Activated gamma-delta T cell treated with anti-CD3 and anti-CD28 coated beads, Interleukin-2, amount 50 U/mL, for 16 hours (primary cell): ENCODE measurements around the gene ZNF212.

Experiments
- DNase-seq: peaks from one replicate; pipeline ENCODE4 v3.0.0-alpha.2; 2020; ENCODE audit warnings: low read depth

Gene ZNF212

DNA sequence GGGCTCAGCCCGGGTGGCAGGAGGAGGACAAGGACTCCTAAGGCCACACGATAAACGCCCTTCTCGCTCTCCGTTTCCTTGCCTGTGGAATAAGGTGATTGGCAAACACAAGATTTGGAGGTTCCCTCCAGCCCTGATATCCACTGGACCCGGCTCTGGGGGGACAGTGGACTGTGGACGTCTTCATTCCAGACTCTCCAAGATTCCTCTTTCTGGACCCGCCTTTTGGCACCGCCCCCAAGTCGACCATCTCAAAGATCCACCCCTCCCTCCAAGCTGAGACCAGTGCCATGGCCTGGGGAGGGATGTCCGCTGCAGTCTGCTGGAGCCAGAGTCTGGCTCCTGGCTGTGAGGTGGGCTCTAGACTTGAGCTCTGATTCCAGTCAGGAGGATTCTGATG, 46.2 kb downstream of the ZNF212 start:
- DNase-seq = no peak

DNA sequence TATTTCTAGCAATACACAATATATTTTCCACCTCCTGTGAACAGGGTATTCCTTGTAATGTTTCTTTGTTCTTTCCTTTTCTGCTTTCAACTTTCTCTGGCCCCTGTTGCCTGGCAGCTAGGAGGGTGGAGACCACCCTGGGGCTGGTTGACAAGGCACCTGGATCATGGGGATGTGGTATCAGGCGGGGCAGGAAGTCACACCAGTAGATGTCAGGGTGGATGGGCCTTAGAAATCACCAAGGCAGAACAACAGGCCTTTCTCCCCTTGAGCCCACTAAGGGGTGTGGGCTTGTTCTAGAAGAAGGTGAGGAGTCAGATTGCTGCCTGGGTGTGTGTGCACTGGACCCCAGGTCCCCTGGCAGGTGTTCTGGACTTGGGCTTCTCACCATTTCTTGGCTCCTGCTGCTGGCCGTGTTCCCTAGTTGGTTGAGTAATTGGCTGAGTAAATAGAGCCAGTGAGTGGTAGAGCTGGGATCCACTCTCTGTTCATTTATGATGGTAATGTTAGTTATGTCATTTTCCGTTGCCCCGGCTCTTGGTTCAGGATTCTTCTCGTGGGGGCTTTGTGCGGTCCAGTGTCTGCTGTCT, 47.5 kb downstream of the ZNF212 start:
- no peak for DNase-seq

DNA sequence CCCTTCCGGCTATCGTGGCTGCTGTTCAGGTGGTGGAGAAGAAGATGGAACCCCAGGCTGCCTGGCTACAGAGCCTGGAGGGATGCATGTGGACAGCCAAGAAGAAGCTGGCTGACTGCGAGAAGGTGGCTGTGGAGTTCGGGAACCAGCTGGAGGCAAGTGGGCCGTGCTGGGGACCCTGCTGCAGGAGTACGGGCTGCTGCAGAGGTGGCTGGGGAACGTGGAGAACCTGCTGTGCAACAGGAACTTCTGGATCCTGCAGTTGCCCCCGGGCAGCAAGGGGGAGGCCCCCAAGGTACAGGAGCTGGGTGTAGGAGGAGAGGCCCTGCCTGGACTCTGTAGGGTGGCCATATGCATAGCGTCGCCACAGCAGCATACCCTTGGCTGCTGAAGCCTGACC, 48.2 kb downstream of the ZNF212 start:
- no peak for DNase-seq

DNA sequence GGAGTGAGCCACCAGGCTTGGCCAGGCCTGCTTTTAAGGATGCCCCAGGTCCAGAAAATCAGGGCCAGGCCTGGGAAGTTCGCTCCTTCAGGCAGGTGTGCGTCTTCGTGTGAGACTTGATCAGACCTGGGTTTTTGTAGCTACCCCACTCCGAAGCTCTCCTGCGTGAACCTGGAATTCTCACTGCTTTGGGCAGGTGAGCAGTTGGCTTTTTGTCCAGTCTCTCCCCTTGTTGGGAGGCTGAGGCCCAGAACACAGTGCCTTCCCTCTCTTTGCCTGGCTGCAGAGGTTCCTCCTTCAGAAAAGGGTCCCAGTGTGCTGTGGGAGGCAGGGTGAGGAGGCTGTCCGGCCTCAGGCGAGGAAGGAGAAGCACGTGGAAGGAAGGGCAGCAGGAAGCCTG, 49.8 kb downstream of the ZNF212 start:
- DNase-seq = no peak

DNA sequence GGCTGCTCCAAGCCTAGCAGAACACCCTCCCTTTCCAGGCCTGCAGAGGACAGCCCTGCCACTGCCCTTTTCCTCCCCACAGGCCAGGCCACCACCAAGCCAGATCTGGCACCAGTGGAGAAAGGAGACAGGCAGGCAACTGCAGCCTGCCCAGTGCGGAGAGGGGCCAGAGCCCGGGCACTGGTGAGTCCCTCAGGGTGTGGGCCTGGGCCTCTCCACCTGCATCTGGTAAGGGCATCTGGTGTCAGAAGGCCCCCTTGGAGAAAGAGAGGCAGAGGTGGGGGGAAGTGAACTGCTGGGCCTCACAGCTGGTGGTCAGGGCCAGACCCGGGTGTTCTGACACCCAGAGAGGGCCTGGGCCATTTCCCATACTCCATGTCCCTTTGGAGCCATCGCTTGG, 50.4 kb downstream of the ZNF212 start:
- no peak for DNase-seq

DNA sequence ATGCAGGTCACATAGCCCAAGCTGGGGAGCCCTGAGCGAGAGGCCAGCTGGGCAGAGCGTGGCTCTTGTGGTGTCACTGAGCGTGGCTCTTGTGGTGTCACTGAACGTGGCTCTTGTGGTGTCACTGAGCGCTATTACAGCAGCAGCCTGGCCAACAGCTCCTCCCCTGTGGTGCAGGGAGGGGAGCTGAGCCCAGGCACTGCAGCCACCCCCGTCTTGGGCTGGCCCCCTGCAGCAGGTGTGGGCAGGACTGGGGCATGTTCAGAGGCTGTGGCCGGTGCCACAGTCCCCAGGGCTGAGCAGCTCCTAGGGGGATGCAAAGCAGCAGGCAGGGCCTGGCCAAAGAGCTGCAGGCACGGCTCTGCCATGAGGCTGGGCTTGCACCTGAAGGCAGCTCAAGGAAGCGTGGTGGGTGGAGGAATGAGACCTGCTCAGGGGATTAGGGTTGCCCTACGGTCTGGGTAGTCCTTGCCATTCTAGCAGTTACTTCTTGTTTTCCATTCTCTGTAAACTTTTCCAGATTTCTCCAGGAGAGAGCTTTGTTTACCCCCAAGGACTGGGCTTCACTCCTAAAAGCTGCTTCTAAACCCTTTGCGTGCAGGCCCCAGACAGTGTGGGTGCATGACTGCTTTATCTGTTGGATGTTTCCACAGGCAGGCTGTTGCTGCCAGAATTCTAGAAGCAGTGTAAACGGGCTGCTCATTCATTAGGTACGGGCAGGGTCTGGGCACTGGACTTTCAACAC, 51.8 kb downstream of the ZNF212 start:
- DNase-seq = no peak

DNA sequence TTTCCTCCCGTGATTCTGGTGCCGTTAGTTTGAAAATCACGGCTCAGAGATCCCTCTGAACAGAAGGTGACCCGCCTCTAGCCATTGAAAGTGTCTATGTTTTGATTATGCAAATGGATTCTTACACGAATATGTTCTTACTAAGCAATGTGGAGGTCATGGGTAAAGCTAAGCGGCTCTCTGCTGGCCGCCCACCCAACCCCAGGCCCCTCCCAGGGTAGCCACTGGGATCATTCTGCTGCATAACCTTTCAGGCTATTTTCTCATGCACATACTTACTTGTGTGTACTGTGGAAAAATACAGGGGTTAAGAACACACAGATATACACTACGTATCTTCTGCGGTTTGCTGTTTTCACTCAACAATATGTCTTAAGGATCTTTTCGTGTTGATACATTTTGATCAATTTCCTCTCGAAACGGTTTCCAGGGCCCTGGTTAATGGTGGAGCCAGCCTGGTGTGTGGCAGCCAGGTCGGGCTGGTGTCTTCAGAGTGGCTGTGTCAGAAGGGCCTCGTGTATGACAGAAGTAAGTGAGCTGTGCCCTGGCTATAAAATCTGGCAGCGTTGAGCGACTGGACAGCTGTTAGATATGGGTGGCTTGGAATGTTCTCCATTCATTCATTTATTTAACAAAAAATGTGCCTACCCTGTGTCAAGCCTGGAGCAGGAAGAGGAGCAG, 52.5 kb downstream of the ZNF212 start:
- no peak for DNase-seq

DNA sequence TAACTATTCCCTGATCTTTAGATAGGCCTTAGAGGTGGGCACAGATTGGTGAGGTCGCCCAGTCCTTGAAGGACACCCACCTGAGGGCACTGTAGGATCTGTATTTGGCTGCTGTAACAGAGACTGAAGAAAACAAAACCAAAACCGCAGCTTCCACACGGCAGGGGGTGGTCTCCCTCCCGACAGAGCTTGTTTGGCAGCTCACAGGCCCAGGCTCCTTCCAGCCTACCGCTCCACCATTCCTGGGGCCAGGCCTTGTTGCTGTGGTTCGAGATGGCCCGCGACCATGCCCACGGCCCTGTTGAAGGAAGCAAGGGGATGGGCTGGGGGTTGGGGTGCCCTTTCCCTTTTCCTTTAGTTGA, 53.0 kb downstream of the ZNF212 start:
- no peak for DNase-seq

DNA sequence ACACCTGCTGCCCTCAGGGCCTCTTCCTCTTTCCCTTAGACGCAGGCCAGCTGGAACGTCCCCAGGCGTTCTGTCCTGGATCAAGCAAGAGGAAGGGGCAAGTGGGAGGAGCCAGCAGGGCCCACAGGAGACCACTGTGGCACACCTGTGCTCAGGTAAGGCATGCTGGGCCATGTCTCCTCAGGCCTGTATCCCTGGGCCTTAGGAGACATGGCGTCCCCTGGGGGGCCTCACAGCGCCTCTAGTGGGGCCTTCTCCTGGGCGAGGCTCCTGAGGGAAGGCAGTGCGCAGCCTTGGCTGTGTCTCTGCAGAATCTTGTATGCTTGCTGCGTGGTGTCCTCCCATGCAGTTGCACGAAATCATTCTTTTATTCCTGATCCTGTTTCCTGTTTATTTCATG, 53.9 kb downstream of the ZNF212 start:
- DNase-seq = no peak

DNA sequence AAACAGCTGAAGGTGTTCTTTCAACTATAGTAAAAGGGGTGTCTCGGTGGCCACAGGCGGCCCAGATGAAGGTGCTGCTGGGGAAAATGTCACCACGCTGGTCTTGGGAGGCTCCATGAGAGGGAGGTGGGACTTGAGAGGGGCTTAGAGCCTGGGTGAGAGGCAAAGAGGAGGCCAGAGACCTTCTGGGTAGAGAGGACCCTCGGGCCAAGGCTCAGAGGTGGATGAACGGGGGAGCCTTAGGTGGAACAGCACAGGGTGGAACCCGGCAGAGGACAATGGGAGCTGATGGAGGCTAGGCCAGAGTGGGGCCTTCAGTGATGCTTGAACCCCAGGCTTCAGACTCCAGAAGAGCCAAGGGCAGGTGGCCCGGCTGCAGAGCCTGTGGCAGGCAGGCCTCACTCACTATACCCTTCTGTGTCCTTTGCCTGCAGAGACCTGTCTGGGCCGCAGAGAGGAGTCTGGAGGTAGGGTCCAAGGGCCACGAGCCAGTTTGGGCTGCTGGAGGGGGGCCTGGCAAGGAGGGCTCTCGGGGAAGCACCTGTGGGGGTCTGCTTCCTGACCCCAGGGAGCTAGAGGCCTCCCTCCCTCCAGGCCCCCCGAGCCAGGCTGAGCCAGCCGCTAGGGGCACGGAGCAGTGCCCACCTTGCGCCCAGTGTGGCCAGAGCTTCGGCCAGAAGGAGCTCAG, 54.6 kb downstream of the ZNF212 start:
- DNase-seq = no peak

DNA sequence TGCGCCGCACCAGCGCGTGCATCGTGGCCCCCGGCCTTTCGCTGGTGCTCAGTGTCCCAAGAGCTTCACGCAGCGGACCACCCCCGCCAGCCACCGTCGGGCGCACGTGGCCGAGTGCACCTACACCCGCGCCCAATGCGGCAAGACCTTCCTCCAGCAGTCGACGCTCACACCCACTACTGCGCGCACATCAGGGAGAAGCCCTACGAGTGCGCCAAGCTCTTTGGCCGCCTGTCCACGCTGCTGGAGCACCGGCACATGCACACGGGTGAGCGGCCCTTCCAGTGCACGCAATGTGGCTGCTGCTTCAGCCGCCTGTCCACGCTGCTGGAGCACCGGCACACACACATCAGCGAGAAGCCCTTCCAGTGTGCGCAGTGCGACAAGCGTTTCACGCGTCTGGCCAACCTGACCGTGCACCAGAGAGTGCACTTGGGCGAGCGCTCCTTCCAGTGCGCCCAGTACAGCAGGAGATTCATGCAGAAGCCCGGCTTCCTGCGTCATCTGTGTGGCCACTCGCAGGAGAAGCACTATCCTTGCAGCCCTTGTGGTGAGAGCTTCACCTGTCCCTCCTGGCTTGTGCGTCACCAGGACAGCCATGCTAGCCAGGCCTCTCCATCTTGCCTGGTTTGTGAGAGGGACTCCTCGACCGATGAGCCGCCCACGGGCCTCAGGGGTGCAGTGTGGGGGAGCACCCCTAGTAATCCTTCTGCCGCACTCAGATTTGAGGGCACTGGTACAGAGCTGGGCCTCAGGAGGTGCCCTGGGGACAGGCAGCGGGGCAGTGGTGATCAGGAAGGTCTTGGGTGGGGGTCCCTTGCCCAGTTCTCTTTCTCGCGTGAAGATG, 55.4 kb downstream of the ZNF212 start:
- DNase-seq = no peak

DNA sequence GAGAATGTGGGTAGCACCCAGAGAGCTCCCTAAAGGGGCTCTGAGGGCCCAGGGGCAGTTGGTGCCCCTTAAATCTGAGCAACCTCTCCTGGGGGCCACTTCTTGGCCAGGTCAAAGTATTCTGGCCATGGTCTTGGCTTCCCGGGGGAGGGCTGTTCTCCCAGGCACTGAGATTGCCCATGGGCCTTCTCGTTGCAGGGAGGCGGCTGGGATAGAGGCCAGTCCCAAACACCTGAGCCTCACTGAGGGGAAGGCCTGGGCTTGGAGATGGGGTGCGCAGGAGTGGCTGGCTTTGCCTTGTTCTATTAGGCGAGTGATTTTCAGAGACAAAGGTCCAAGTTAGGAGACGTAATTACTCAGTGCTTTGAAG, 56.0 kb downstream of the ZNF212 start:
- no peak for DNase-seq

DNA sequence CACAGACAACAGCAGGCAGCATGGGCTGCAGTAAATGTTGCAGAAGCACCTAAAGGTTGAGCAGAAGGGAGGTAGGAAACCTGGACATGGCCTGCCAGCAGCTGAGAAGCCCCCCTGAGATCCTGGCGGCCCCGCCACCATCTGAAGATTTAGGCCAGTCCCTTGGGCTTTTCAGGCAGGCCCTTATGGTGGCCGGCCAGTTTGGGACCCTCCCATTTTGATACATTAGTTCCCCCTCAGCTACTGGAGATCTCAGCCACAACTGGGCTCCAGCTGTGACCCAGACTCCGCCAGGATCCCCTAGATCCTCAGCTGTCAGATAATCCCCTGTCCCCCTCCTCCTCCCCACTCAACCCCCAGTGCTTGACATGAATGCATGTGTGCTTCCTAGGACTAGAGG, 56.9 kb downstream of the ZNF212 start:
- DNase-seq = no peak

DNA sequence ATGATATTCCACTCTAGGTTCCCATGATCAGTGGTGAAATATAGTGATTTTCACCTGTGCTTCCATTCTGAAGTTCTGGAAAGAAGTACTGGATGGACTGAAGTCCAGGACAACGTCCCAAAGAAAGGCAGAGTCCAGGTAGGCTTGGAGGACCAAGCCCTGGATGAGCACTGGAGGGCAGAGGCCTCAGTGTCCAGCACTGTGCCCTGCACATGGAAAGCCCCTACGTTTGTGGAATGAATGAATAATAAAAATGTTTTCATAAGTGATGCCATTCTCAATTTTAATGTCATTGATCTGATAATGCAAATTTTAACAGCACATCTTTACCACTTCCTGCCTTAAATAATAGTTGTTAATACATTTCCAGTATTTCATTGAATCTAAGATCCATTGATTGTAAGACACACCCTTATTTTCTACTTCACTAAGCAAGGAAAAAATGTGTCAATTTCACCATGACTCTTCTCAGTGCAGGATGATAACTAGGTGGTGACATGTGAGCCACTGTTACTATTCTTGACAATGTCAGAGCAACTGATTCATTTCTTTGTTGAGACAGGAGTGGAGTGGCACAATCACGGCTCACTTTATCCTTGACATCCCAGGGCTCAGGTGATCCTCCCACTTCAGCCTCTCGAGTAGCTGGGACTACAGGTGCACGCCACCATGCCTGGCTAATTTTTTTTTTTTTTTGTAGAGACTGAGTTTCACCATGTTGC, 57.7 kb downstream of the ZNF212 start:
- no peak for DNase-seq

DNA sequence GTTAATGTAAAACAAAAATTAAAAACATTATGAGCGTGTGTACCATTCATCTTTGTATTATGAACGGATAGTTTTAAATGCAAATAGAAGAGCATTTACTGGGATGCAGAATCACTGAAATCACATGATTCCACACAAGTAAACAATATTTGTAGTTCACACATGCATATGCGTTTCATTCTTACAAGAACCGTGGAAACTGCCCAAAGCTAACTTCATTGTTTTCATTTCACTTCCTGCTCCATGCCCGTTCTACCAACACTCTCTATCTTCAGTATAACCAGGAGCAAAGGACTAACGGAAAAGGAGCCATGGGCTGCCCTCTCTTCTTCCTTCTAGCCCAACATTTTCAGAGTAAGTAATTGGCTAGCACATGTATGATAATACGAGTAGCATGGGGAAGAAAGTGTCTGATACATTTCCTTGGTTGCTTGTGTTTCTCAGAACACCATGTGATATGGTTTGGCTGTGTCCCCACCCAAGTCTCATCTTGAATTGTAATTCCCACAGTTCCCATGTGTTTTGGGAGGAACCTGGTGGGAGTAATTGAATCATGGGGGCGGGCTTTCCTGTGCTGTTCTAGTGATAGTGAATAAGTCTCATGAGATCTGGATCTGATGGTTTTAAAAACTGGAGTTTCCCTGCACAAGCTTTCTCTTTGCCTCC, 61.3 kb downstream of the ZNF212 start:
- DNase-seq = no peak

DNA sequence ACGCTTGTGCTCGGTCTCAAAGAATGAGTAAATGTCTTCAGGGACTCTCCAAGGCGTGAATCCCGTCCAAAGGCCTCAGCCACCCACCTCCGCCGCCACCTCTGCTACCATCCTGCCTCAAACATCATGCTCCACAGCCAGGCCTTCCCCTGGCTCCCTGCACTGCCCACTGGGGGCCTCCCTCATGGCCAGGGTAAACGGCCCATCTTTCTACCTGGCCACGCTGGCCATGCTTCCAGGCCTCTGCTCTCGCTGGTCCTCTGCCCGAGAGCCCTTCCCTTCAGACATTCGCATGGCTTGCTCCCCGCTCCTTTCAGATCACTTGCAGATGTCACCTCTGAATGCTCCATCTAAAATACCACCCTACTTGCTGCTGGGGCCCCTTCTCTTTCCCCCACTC, 62.8 kb downstream of the ZNF212 start:
- no peak for DNase-seq

DNA sequence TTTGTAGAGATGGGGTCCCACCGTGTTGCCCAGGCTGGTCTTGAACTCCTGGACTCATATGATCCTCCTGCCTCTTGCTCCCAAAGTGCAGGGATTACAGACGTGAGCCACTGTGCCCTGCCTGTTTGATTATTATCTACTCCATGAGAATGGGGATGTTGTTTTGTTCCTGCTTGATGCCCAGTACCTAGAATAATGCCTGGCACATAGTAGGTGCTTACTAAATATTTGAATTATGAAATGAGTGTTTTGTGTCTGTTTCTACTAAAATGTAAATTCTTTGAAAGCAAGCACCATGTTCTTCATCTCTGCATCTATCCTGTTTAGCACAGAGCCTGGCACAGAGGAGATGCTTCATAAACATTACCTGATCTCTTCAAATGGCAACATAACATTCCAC, 63.4 kb downstream of the ZNF212 start:
- no peak for DNase-seq

DNA sequence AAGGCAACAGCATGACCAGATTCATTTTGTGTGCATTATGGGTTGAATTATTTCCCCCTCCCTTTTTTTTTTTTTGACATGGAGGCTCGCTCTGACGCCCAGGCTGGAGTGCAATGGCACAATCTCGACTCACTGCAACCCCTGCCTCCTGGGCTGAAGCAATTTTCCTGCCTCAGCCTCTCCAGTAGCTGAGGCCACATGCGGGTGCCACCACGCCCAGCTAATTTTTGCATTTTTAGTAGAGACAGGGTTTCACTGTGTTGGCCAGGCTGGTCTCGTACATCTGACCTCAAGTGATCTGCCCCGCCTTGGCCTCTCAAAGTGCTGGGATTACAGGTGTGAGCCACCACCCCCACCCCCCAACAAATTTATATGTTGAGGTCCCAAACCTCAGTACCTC, 64.6 kb downstream of the ZNF212 start:
- DNase-seq = no peak
